Measurements from ENCODE around the gene PREX1.
"Not testable (repeated sequence)": the region's sequence is repeated elsewhere in the genome, so short reads cannot be mapped to it uniquely, and the experiment has no call there.

The PREX1 gene

DNA sequence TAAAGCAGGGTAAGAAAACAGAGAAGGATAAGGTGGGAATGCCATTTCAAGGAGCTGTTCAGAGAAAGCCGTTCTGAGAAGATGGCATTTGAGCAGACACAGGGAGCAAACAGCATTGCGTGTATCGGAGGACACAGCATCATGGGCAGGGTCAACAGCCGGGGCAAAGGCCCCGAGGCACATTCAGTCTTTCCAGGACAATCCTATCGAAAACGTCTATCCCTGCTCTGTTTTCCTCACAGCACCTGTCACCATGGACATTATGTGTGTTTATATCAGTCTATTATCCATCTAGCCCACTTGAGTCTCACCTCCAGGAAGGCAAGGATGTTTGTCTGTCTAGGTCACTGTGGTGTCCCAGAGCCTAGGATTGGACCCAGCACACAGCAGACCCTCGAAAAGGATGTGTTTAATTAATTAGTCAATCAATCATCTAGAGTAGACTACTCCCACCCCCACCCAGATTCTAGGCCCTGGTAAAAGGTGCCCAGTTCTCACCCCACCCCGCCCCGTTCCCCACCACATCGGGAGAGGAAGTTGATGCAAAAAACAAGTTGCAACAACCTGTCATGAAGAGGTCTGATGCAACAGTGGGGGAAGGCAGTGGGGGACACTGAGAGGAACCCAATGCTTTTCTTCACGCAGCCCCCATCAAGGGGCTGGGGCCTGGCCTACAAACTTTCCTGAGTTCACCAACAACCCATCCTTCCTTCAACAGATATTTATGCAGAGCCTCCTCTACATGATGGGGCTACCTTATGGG is 66.6 kb downstream of the PREX1 start:
- DNase-seq (ENCODE audit: extremely low read depth, insufficient read length) = no peak
- TF ChIP-seq, protein P1, sequence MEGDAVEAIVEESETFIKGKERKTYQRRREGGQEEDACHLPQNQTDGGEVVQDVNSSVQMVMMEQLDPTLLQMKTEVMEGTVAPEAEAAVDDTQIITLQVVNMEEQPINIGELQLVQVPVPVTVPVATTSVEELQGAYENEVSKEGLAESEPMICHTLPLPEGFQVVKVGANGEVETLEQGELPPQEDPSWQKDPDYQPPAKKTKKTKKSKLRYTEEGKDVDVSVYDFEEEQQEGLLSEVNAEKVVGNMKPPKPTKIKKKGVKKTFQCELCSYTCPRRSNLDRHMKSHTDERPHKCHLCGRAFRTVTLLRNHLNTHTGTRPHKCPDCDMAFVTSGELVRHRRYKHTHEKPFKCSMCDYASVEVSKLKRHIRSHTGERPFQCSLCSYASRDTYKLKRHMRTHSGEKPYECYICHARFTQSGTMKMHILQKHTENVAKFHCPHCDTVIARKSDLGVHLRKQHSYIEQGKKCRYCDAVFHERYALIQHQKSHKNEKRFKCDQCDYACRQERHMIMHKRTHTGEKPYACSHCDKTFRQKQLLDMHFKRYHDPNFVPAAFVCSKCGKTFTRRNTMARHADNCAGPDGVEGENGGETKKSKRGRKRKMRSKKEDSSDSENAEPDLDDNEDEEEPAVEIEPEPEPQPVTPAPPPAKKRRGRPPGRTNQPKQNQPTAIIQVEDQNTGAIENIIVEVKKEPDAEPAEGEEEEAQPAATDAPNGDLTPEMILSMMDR (IDR thresholded peaks at IDR 0.05; ENCODE audit: insufficient read depth, low read length, poor library complexity, severe bottlenecking) = no peak
- Histone ChIP-seq H3K4me3 (replicated peaks; ENCODE audit: low read depth, low read length) (no peak overlapping the region), H3K27me3 (replicated peaks; ENCODE audit: control insufficient read depth, insufficient read depth, low read length) (no peaks in the 10 kb centered on the region), H3K36me3 (ENCODE audit: control insufficient read depth, insufficient read depth, low read length) (peaks cover 3% of the 10 kb centered on the region)

DNA sequence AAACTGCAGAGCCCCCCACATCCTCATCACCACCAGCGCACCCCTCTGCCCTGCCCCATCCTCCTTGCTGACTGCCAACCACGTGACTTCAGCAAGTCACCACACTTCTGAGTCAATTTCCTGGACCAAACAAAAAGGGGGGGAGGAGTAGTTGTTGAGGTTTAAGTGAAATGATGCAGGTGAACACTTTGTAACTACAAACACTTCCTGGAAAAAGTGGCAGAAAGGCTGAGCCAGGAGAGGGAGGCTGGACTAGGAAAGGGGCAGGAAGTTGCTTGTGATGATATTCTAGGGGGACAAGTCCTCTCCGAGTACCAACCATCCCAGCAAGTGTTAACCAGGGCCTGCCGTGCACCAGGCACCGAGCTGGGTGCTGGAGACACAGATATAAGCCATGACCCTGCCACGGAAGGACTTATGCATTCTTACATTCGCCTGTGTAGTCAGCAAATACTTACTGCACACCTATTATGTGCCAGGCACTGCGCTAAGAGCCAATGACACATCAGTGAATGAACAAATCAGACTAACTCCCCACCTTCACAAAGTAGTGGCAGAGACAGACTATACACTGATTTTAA is 67.3 kb downstream of the PREX1 start:
- H3K4me3 ChIP-seq (replicated peaks; ENCODE audit: low read depth, low read length) = peak overlapping the region; percentile 0; the same call in 1 of the 2 replicates
- no peaks in the 10 kb centered on the region for H3K27me3 ChIP-seq (replicated peaks; ENCODE audit: control insufficient read depth, insufficient read depth, low read length)
- TF ChIP-seq, protein P1 (IDR thresholded peaks at IDR 0.05; ENCODE audit: insufficient read depth, low read length, poor library complexity, severe bottlenecking) = no peak
- peak; percentile 72 for DNase-seq (ENCODE audit: extremely low read depth, insufficient read length)
- H3K36me3 ChIP-seq (ENCODE audit: control insufficient read depth, insufficient read depth, low read length) = peaks cover 4% of the 10 kb centered on the region

- peaks cover 5% of the 10 kb centered on the region for H3K36me3 ChIP-seq (ENCODE audit: control insufficient read depth, insufficient read depth, low read length)
- TF ChIP-seq, protein P1 (IDR thresholded peaks at IDR 0.05; ENCODE audit: insufficient read depth, low read length, poor library complexity, severe bottlenecking) = no peak
- no peak for DNase-seq (ENCODE audit: extremely low read depth, insufficient read length)
- H3K4me3 ChIP-seq (replicated peaks; ENCODE audit: low read depth, low read length) = no peak overlapping the region
- H3K27me3 ChIP-seq (replicated peaks; ENCODE audit: control insufficient read depth, insufficient read depth, low read length) = no peaks in the 10 kb centered on the region
Observed at GRCh38 chr20:48759631-48760245, 68.1 kb downstream of the PREX1 start.

GRCh38 chr20:48758206-48758820 is 69.5 kb downstream of the PREX1 start:
- no peak for DNase-seq (ENCODE audit: extremely low read depth, insufficient read length)
- TF ChIP-seq, protein P1 (IDR thresholded peaks at IDR 0.05; ENCODE audit: insufficient read depth, low read length, poor library complexity, severe bottlenecking) = no peak
- H3K27me3 ChIP-seq (replicated peaks; ENCODE audit: control insufficient read depth, insufficient read depth, low read length) = no peaks in the 10 kb centered on the region
- peaks cover 8% of the 10 kb centered on the region for H3K36me3 ChIP-seq (ENCODE audit: control insufficient read depth, insufficient read depth, low read length)
- no peak overlapping the region for H3K4me3 ChIP-seq (replicated peaks; ENCODE audit: low read depth, low read length)

- H3K27me3 ChIP-seq (replicated peaks; ENCODE audit: control insufficient read depth, insufficient read depth, low read length); H3K4me3 ChIP-seq (replicated peaks; ENCODE audit: low read depth, low read length); DNase-seq (ENCODE audit: extremely low read depth, insufficient read length): not testable (repeated sequence)
- peaks cover 11% of the 10 kb centered on the region for H3K36me3 ChIP-seq (ENCODE audit: control insufficient read depth, insufficient read depth, low read length)
Observed at GRCh38 chr20:48756774-48757173, 71.0 kb downstream of the PREX1 start.

- no peak overlapping the region for H3K4me3 ChIP-seq (replicated peaks; ENCODE audit: low read depth, low read length)
- no peak for DNase-seq (ENCODE audit: extremely low read depth, insufficient read length)
- H3K36me3 ChIP-seq (ENCODE audit: control insufficient read depth, insufficient read depth, low read length) = peaks cover 14% of the 10 kb centered on the region
- TF ChIP-seq, protein P1 (IDR thresholded peaks at IDR 0.05; ENCODE audit: insufficient read depth, low read length, poor library complexity, severe bottlenecking) = no peak
- no peaks in the 10 kb centered on the region for H3K27me3 ChIP-seq (replicated peaks; ENCODE audit: control insufficient read depth, insufficient read depth, low read length)
Observed at GRCh38 chr20:48754292-48754691, 73.5 kb downstream of the PREX1 start.
